NCI-H460 (cell line): ENCODE results near the gene PRPF31. TPM values are rescaled to one million over a fixed set of nuclear protein-coding genes. Genes with fewer than 3 reads are reported as not detected.

Source experiments
- DNase-seq: peaks from one replicate; pipeline ENCODE4 v3.0.0-alpha.2; 2016; ENCODE audit warnings: low read depth; ENCODE audit errors: extremely low read depth
- total RNA-seq: library from RNA; depleted of rRNA; stranded (reverse); fragments of >200 nt; shearing (Covaris generic); gene quantifications from 2 replicates; pipeline ENCODE4 v1.2.3, GENCODE V29; 2014

Gene PRPF31
- total RNA-seq, 1 experiment from 2014 or later, result 28.5 TPM

DNA sequence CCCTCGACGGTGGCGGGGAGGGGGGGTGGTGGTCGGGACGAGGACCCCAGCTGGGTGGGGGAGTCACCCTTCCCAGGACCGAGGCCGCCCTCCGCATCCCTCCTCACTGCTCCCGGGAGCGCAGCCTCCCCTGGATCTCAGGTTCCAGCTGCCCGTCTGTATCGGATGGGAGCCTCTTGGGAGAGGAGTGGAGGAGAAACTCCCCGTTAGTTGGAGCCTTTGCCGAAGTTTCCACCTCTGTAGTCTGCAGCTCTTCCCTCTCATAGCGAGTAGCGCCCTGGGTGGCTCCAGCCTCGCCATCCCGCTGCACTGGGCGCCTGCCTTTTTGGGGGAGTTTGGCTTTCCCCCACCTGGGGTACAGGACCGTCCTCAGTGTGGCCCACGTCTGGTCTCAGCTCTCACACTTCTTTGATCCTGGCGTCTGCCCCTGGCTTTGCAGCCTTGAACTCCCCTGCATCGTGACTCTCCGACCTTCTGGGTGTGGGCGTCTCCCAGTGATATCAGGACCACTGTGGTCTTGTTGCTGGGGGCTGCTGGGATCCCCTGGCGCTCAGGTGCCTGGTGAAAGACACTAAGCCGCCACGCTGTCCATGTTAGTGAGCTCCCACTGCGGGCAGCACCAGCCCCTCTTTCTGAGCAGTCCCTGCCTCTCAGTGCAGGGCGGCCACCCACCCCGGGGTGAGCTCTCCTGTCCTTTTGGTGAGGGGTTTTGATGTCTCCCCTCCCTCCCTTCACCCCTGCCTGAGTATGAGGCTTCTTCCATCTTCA is 23.1 kb downstream of the PRPF31 start:
- DNase-seq, result no peak

DNA sequence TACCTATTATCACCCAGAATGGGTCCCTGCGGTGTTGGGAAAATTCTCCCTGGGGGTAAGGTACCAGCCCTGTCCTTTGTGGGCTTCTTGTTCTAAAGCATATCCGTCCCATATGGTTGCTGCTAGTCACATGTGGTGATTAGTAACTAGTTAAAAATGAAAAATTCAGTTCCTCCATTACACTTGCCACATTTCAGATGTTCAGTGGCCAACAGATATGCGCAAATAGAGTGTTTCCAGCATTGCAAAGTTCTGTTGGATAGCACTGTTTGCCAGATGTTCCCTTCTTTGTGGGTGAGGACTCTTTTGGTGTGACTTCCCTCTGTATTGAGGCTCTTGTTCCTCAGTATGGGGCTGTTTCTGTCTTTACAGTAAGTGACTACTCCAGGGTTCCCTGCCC is 25.8 kb downstream of the PRPF31 start:
- no peak for DNase-seq

DNA sequence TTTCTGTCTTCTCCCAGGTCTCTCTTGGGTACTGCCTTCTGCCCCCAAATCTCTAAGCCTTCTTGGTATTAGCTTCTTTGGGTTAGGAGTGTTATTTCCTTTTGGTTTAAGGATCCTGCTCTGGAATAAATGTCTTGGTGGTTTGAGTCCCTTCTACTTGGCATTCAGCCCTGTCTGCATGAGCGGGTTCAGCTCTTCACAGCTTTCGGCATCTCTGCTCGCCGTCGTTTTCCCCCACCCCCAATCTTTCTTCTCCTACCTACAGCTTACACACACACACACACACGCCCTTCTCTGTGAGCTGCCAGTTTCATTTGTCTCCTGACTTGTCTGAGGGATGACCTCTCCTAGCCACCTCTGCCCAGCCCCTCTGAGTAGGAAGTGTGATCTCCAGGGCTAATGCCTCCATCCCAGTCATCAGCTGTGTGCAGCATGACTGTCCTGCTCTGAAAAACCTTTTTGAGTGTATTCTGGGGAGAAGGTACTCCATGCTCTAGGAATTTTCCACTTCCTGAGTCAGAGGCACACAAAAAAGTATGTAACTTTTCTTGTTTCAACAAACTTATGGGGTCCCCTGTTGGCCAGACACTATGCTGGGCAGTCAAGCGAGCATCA is 26.7 kb downstream of the PRPF31 start:
- DNase-seq, result no peak

GRCh38 chr19:54145541-54146158 is 30.1 kb downstream of the PRPF31 start:
- DNase-seq, result no peak

DNA sequence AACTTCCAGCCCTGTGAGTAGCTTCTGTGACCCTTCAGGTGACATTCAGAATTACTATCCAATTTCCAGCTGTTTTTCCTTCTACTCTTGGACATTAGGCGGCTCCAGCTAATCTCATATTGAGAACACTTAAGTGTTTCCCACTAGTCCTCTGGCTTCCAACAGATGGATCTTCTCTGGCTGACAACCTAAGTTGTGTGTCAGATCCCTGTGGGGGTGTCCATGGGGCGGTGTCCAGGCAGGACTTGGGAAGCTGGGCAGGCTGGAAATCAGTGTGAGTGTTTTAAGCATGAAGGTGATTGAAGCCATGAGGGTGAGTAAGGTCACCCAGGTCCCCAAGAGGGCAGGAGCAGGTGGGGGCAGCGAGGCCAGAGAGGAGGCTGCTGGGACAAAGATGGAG is 32.1 kb downstream of the PRPF31 start:
- DNase-seq, result no peak

- DNase-seq, result no peak
Measured at GRCh38 chr19:54148158-54148557, 32.6 kb downstream of the PRPF31 start.

GRCh38 chr19:54149021-54149812 is 33.7 kb downstream of the PRPF31 start:
- no peak for DNase-seq

DNA sequence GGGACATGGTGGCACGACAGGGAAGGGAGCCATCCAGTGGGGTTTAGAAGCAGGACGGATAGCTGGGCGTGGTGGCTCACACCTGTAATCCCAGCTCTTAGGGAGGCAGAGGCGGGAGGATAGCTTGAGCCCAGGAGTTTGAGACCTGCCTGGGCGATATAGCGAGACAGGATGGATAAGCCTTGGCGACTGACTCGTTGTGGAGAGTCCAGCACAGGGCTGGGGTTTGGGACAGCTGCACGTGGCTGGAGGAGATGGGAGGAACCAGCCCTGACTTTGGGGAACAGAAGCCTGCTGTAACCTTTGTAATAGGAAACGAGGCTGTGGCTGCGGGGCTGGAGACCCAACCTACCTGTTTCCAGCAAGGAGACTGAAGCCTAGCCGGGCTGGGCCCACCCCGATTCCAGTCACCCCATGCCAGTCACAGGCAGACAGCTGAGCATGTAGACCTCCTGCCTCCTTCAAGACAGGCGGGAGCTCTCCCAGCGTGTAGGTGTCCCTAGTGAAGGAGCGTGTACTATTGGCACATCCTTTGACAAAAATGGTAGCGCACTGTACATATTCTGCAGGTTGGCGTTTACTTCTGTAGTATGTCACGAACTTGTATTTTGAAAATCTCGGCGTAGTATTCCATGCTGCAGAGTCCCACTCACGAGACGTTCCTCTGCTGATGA is 35.9 kb downstream of the PRPF31 start:
- no peak for DNase-seq

DNA sequence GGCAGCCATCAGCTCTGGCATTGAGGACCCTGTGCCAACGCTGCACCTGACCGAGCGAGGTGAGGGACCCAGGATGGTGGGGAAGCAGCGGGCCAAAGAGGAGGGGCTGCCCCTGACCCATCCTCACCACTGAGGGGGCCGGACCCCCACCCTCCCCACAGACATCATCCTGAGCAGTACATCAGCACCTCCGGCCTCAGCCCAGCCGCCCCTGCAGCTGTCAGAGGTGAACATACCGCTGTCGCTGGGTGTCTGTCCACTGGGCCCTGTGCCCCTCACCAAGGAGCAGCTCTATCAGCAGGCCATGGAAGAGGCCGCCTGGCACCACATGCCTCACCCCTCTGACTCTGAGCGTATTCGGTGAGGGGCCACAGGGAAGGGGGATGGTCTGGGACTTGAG is 36.7 kb downstream of the PRPF31 start:
- no peak for DNase-seq

GRCh38 chr19:54152878-54153524 is 37.4 kb downstream of the PRPF31 start:
- no peak for DNase-seq

DNA sequence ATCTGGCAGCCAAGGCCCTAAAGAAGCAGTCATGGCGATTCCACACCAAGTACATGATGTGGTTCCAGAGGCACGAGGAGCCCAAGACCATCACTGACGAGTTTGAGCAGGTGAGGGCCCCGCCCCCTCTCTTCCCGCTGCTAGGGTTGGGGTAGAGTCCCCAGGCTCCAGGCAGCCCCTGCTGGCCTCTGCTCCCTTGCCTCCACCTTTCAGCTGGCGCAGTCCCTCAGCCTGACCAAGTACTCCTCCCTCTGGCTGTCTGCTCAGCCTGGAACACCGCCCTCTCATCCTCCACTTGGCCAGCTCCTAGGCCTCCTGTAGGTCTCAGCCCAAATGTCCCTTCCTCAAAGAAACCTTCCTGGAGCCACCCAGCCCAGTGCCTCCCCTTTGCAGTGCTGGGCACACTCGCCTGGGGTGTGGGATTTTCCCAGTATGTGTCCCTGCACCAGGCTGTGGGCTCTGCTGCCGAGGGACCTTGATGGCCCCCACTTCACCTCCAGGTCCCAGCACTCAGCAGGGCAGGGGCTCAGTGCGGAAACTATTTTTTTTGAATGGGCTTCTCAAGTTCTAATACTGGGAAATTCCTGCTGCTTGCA is 38.3 kb downstream of the PRPF31 start:
- no peak for DNase-seq

DNA sequence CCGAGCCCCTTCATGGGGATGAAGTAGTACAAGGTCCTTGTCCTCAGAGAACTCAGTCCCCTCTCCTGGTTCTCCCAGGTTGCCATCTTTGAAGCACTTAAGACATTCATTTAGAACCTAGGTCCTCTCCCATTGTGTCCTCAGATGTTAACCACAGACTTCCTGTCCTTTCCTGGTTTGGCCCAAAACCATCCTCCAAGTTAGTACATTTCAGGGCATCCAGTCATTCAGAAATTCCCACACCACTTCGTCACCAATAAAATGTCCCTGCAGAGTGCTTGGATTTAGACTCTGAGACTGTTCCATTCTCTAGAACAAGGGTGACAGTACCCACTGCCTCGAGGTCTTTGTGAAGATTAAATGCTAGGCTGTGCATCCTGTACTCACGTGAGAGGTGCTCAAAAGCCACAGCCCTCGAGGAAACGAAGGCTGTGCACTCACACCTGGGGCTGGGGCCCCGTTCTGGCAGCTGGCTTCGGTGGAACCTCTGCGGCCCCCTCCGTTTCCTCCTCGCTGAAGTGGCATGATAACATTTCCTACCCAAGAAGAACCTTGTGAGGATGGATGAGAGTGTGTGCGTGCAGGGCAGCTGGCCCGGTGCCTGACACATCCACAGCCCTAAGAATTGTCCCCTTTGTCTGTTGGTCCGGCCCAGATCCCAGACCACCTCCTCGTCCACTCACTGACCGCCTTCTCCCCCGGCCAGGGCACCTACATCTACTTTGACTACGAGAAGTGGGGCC is 39.2 kb downstream of the PRPF31 start:
- DNase-seq, result no peak

DNA sequence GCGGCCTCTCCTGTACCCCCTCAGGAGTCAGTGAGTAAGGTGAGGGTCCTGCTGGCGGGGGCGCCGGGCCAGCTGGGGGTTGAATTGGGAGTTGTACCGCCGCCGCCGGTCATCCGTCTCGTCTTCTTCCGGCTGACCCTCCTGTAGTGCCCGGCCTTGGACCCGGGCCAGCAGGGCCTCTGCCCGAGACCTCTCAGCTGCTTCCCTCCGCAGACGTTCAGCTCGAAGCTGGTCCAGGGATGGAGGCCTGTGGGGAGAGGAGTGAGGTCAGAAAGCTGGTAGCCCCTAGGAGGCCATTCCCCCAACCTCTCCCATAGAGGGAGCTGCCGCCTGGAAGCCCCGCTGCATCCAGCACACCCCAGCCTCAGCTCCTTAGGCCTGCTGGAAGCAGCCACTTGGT is 40.1 kb downstream of the PRPF31 start:
- no peak for DNase-seq

GRCh38 chr19:54156490-54156889 is 40.9 kb downstream of the PRPF31 start:
- DNase-seq, result no peak

- DNase-seq, result no peak
Measured at GRCh38 chr19:54156953-54157352, 41.4 kb downstream of the PRPF31 start.

- no peak for DNase-seq
Measured at GRCh38 chr19:54158812-54159351, 43.3 kb downstream of the PRPF31 start.

DNA sequence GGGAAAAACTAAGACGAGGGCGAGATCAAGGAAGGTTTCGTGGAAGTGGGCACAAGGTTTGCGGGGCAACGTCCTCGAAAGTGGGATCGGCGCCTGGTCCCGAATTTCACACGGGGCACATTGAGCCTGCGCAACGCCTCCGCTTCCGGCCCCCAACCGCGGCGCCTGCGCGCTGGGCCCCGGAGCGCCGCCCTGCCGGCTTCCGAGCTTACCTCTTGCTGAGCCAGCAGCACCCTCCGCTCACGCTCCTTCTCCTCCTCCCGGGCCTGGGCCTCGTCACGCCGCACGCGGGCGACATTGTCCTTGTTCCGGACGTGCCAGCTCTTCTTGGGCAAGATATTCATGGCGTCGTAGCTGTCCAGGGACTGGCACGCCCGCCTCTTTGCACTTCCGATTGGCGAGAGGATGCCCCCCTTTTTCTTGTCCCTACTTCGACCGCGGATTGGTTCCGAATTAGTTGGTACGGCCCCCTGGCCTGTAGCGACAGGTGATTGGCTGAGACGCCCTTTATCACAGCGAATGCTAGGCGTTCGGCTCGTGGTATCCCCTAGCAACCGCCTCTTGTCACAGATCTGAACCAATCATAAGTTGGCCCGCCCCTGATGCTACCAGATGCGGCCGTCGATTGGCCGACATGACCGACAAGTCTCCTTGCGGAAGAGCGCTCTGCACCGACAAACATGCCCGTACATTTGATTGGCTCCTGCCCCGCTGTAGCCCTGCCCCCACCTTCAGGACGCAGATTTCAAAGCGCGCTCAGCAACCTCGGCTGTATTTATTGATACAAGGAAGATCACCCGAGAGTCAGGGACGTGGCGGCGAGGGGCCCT is 44.0 kb downstream of the PRPF31 start, which contains the start of gene LENG1:
LENG1 (minus strand) TSS at position 370 of the 830 bp plus-strand sequence; CDS start at position 344, 26 bp downstream.
- DNase-seq, result peak; percentile 99
